Measurements from ENCODE around the gene TICRR. TPM values are rescaled to one million over a fixed set of nuclear protein-coding genes. Genes with fewer than 3 reads are reported as not detected.

The TICRR gene
- total and polyA plus RNA-seq, 2 donors (not counting 1 experiment from before 2014, with no cell fraction given), result 0.05 to 0.07 TPM

- Histone ChIP-seq H3K4me1 (ENCODE audit: control insufficient read depth in 2 of 2, insufficient read depth in 2 of 2, low read length in 2 of 2) (no peaks in the 10 kb centered on the region), H3K4me2 (replicated peaks; ENCODE audit: low read depth, low read length, poor library complexity, severe bottlenecking) (no peak overlapping the region), H3K9me3 (ENCODE audit: control extremely low read depth in 1 of 3, control insufficient read depth in 2 of 3, insufficient read depth in 1 of 3, low read length in 2 of 3) (no peaks in the 10 kb centered on the region), H4K20me1 (ENCODE audit: control insufficient read depth, insufficient read depth, low read length, poor library complexity, severe bottlenecking) (no peaks in the 10 kb centered on the region), H3K36me3 (replicated peaks in 1 of 2; ENCODE audit: control extremely low read depth in 1 of 2, control insufficient read depth in 1 of 2, extremely low read depth in 1 of 2, insufficient read depth in 2 of 2, low read length in 1 of 2) (no peaks in the 10 kb centered on the region), H3K9ac (ENCODE audit: low read length) (no peak overlapping the region), H3K27ac (ENCODE audit: low read length in 2 of 2) (no peak overlapping the region), H3K4me3 (ENCODE audit: control extremely low read depth in 1 of 5, extremely low read depth in 1 of 5, insufficient read depth in 1 of 5, low read depth in 2 of 5, low read length in 4 of 5) (no peak overlapping the region), H3K27me3 (replicated peaks in 1 of 4; ENCODE audit: control extremely low read depth in 1 of 4, control insufficient read depth in 3 of 4, insufficient read depth in 4 of 4, low read length in 3 of 4) (no peaks in the 10 kb centered on the region), H3K79me2 (ENCODE audit: control insufficient read depth, insufficient read depth, low read length) (no peaks in the 10 kb centered on the region), H2AFZ (ENCODE audit: insufficient read depth, low read depth, low read length, poor library complexity, severe bottlenecking) (no peak overlapping the region)
- intact Hi-C loops (cut with micrococcal nuclease), result no loop called here
- H3K4me3 Mint-ChIP-seq, result no peak overlapping the region
- H3K27me3 Mint-ChIP-seq, result no peaks in the 10 kb centered on the region
- TF ChIP-seq EZH2 (IDR thresholded peaks at IDR 0.05; ENCODE audit: borderline replicate concordance, insufficient read depth, low read depth, low read length, poor library complexity, severe bottlenecking), result no peak
- TF ChIP-seq CTCF (IDR thresholded peaks at IDR 0.05), result no peak
- POLR2A ChIA-PET, result no interaction called here
- WGBS (ENCODE audit: insufficient coverage), result 83% methylated on average over 1 of the region's 4 CpGs
- H3K4me1 Mint-ChIP-seq, result no peaks in the 10 kb centered on the region
- ATAC-seq (ENCODE audit: low read depth), result no peak
- H3K27ac Mint-ChIP-seq, result no peak overlapping the region
- CTCF ChIA-PET, result no interaction called here
- H3K9me3 Mint-ChIP-seq (ENCODE audit: insufficient read depth), result no peaks in the 10 kb centered on the region
- DNase-seq, result no peak
Observed at GRCh38 chr15:89621547-89621946, 46.3 kb downstream of the TICRR start.

GRCh38 chr15:89623165-89623564, 47.9 kb downstream of the TICRR start:
- CTCF ChIA-PET, result no interaction called here
- H3K4me2 ChIP-seq (replicated peaks; ENCODE audit: low read depth, low read length, poor library complexity, severe bottlenecking), result no peak overlapping the region
- H3K9ac ChIP-seq (ENCODE audit: low read length), result no peak overlapping the region
- no peak overlapping the region for H3K4me3 ChIP-seq (ENCODE audit: control extremely low read depth in 1 of 5, extremely low read depth in 1 of 5, insufficient read depth in 1 of 5, low read depth in 2 of 5, low read length in 4 of 5)
- H3K27me3 Mint-ChIP-seq, result no peaks in the 10 kb centered on the region
- POLR2A ChIA-PET, result no interaction called here
- H3K4me1 Mint-ChIP-seq, result no peaks in the 10 kb centered on the region
- no peak overlapping the region for H3K27ac Mint-ChIP-seq
- intact Hi-C loops (cut with micrococcal nuclease), result no loop called here
- DNase-seq, result no peak
- no peaks in the 10 kb centered on the region for H3K36me3 ChIP-seq (replicated peaks in 1 of 2; ENCODE audit: control extremely low read depth in 1 of 2, control insufficient read depth in 1 of 2, extremely low read depth in 1 of 2, insufficient read depth in 2 of 2, low read length in 1 of 2)
- no peak for TF ChIP-seq CTCF (IDR thresholded peaks at IDR 0.05)
- no peak for TF ChIP-seq EZH2 (IDR thresholded peaks at IDR 0.05; ENCODE audit: borderline replicate concordance, insufficient read depth, low read depth, low read length, poor library complexity, severe bottlenecking)
- no peaks in the 10 kb centered on the region for H3K27me3 ChIP-seq (replicated peaks in 1 of 4; ENCODE audit: control extremely low read depth in 1 of 4, control insufficient read depth in 3 of 4, insufficient read depth in 4 of 4, low read length in 3 of 4)
- H3K79me2 ChIP-seq (ENCODE audit: control insufficient read depth, insufficient read depth, low read length), result no peaks in the 10 kb centered on the region
- H4K20me1 ChIP-seq (ENCODE audit: control insufficient read depth, insufficient read depth, low read length, poor library complexity, severe bottlenecking), result no peaks in the 10 kb centered on the region
- no peak overlapping the region for H3K4me3 Mint-ChIP-seq
- no peak overlapping the region for H2AFZ ChIP-seq (ENCODE audit: insufficient read depth, low read depth, low read length, poor library complexity, severe bottlenecking)
- H3K4me1 ChIP-seq (ENCODE audit: control insufficient read depth in 2 of 2, insufficient read depth in 2 of 2, low read length in 2 of 2), result no peaks in the 10 kb centered on the region
- H3K9me3 ChIP-seq (ENCODE audit: control extremely low read depth in 1 of 3, control insufficient read depth in 2 of 3, insufficient read depth in 1 of 3, low read length in 2 of 3), result no peaks in the 10 kb centered on the region
- H3K9me3 Mint-ChIP-seq (ENCODE audit: insufficient read depth), result no peaks in the 10 kb centered on the region
- H3K27ac ChIP-seq (ENCODE audit: low read length in 2 of 2), result no peak overlapping the region
- no peak for ATAC-seq (ENCODE audit: low read depth)
- WGBS (ENCODE audit: insufficient coverage), result no CpG with 5 or more reads among the region's 1 CpG
